H1 (cell line): Measurements from ENCODE around the gene SUMF1. TPM values are rescaled to one million over a fixed set of nuclear protein-coding genes. Genes with fewer than 3 reads are reported as not detected.

Experiments
- CTCF ChIA-PET: fragments of 300-600 bp; sonication (Branson Sonifier 250); formaldehyde crosslinking; loops from one replicate; lab custom pipeline; 2021; ENCODE audit not compliant: partially characterized antibody; lab: Charles Lee
- POLR2A ChIA-PET: fragments of 300-600 bp; sonication (Branson Sonifier 250); formaldehyde crosslinking; loops from one replicate; lab custom pipeline; 2021; ENCODE audit warnings: inconsistent platforms; ENCODE audit not compliant: partially characterized antibody; lab: Charles Lee
- DNase-seq, 2 experiments: peaks; one replicate each; pipeline versions ENCODE4 v3.0.0 to v3.0.0-alpha.2; 2010 to 2022; ENCODE audit warnings: low spot score in 2 of 2, low read depth in 1 of 2, mixed read lengths in 1 of 2
- FAIRE-seq: peaks from 2 replicates; lab custom pipeline; 2011; peaks lifted over from hg19 to GRCh38; lab: Jason Lieb, UNC
- H2AFZ ChIP-seq: 2 replicates; pipeline ENCODE4 v1.8.1; 2012; ENCODE audit warnings: low read length, inconsistent platforms
- H2AK5ac ChIP-seq: 2 replicates; pipeline ENCODE4 v1.6.1; 2013; ENCODE audit warnings: low read depth, low read length
- H2BK120ac ChIP-seq: replicated peaks from 2 replicates; pipeline ENCODE3; 2013; ENCODE audit warnings: low read depth, low read length, inconsistent platforms
- H2BK12ac ChIP-seq: 2 replicates; pipeline ENCODE4 v1.6.1; 2013; ENCODE audit warnings: low read depth, low read length
- H2BK15ac ChIP-seq: 2 replicates; pipeline ENCODE4 v1.6.1; 2013; ENCODE audit warnings: low read length
- H2BK20ac ChIP-seq: 2 replicates; pipeline ENCODE4 v1.6.1; 2013; ENCODE audit warnings: low read length
- H2BK5ac ChIP-seq: 2 replicates; pipeline ENCODE4 v1.6.1; 2013; ENCODE audit warnings: low read depth, low read length
- H3K14ac ChIP-seq: 2 replicates; pipeline ENCODE4 v1.6.1; 2013; ENCODE audit warnings: inconsistent platforms; ENCODE audit not compliant: insufficient read length
- H3K18ac ChIP-seq: 2 replicates; pipeline ENCODE4 v1.6.1; 2013; ENCODE audit warnings: low read length; ENCODE audit errors: extremely low read depth
- H3K23ac ChIP-seq: 2 replicates; pipeline ENCODE4 v1.6.1; 2013; ENCODE audit warnings: inconsistent platforms; ENCODE audit not compliant: insufficient read length
- H3K23me2 ChIP-seq: 2 replicates; pipeline ENCODE4 v1.6.1; 2013; ENCODE audit warnings: low read depth, low read length
- H3K27ac ChIP-seq: 2 replicates; pipeline ENCODE4 v1.6.1; 2011; ENCODE audit warnings: low read depth, low read length, inconsistent platforms
- H3K27me3 ChIP-seq, 4 experiments: replicated peaks in 1 of 4; 1 replicate in 1 of 4; 2 replicates in 3 of 4; pipeline versions ENCODE4 v1.6.1 to v1.8.1; 2011 to 2013; ENCODE audit warnings: low read length in 3 of 4, mild to moderate bottlenecking in 3 of 4, inconsistent platforms in 2 of 4, mixed read lengths in 2 of 4, moderate library complexity in 1 of 4; ENCODE audit not compliant: control insufficient read depth in 3 of 4, insufficient read depth in 3 of 4; ENCODE audit errors: extremely low read depth in 1 of 4
- H3K36me3 ChIP-seq, 4 experiments: 2 replicates each; pipeline versions ENCODE4 v1.6.1 to v1.8.1; 2011 to 2013; ENCODE audit warnings: mild to moderate bottlenecking in 4 of 4, low read length in 3 of 4, moderate library complexity in 2 of 4, control low read depth in 1 of 4, inconsistent platforms in 1 of 4; ENCODE audit not compliant: insufficient read depth in 4 of 4, control insufficient read depth in 2 of 4
- H3K4ac ChIP-seq: replicated peaks from 2 replicates; pipeline ENCODE3; 2013; ENCODE audit warnings: low read length, low read depth, mixed read lengths, inconsistent platforms; ENCODE audit not compliant: insufficient read length
- H3K4me1 ChIP-seq, 4 experiments: replicated peaks in 1 of 4; 1 replicate in 1 of 4; 2 replicates in 3 of 4; pipeline versions ENCODE4 v1.6.1 to v1.8.1; 2011 to 2013; ENCODE audit warnings: low read length in 3 of 4, inconsistent platforms in 2 of 4, mixed read lengths in 1 of 4; ENCODE audit not compliant: insufficient read depth in 4 of 4, control insufficient read depth in 3 of 4
- H3K4me2 ChIP-seq, 2 experiments: 2 replicates each; pipeline versions ENCODE4 v1.6.1 to v1.8.1; 2011 to 2013; ENCODE audit warnings: low read depth in 2 of 2, low read length in 2 of 2, control low read depth in 1 of 2, inconsistent platforms in 1 of 2, mild to moderate bottlenecking in 1 of 2; ENCODE audit not compliant: insufficient read depth in 1 of 2
- H3K4me3 ChIP-seq, 4 experiments: fragments of 200-600, 300-600 bp in 1 of 4; sonication (generic), shearing (Covaris generic), sonication (Bioruptor Twin) in 1 of 4; 2 replicates each; pipeline versions ENCODE4 v1.5.1 to v1.8.1; 2011 to 2016; ENCODE audit warnings: low read length in 4 of 4, low read depth in 3 of 4, control low read depth in 2 of 4, inconsistent platforms in 2 of 4, mild to moderate bottlenecking in 2 of 4, mixed read lengths in 1 of 4, moderate library complexity in 1 of 4; ENCODE audit not compliant: insufficient read depth in 2 of 4; ENCODE audit errors: extremely low read depth in 1 of 4
- H3K56ac ChIP-seq: replicated peaks from 2 replicates; pipeline ENCODE3; 2013; ENCODE audit warnings: low read depth, mild to moderate bottlenecking, mixed read lengths, low read length, inconsistent platforms; ENCODE audit not compliant: insufficient read length
- H3K79me1 ChIP-seq: 2 replicates; pipeline ENCODE4 v1.6.1; 2013; ENCODE audit warnings: low read depth, low read length, control low read depth
- H3K79me2 ChIP-seq, 2 experiments: 2 replicates each; pipeline versions ENCODE4 v1.6.1 to v1.8.1; 2012 to 2013; ENCODE audit warnings: low read length in 2 of 2, mild to moderate bottlenecking in 2 of 2, inconsistent platforms in 1 of 2; ENCODE audit not compliant: insufficient read depth in 2 of 2, control insufficient read depth in 1 of 2
- H3K9ac ChIP-seq, 4 experiments: replicated peaks in 1 of 4; 1 replicate in 1 of 4; 2 replicates in 3 of 4; pipeline versions ENCODE4 v1.6.1 to v1.8.1; 2011 to 2013; ENCODE audit warnings: low read depth in 3 of 4, low read length in 3 of 4, control low read depth in 2 of 4, mild to moderate bottlenecking in 2 of 4, moderate library complexity in 2 of 4, inconsistent platforms in 1 of 4; ENCODE audit errors: extremely low read depth in 1 of 4
- H3K9me3 ChIP-seq, 2 experiments: 2 replicates each; pipeline versions ENCODE4 v1.6.1 to v1.8.1; 2012 to 2013; ENCODE audit warnings: mild to moderate bottlenecking in 2 of 2, moderate library complexity in 2 of 2, control low read depth in 1 of 2, inconsistent platforms in 1 of 2, low read depth in 1 of 2, low read length in 1 of 2, mixed read lengths in 1 of 2; ENCODE audit not compliant: insufficient read depth in 2 of 2
- H4K20me1 ChIP-seq, 2 experiments: replicated peaks in 1 of 2; 2 replicates each; pipeline versions ENCODE3 to v1.8.1; 2011 to 2013; ENCODE audit warnings: inconsistent platforms in 2 of 2, low read length in 2 of 2, mild to moderate bottlenecking in 1 of 2; ENCODE audit not compliant: insufficient read depth in 2 of 2, control insufficient read depth in 1 of 2
- H4K5ac ChIP-seq: 2 replicates; pipeline ENCODE4 v1.6.1; 2013; ENCODE audit warnings: low read length, low read depth, mixed read lengths, inconsistent platforms; ENCODE audit not compliant: insufficient read length
- H4K8ac ChIP-seq: 2 replicates; pipeline ENCODE4 v1.8.0; 2013; ENCODE audit warnings: mild to moderate bottlenecking, moderate library complexity, low read length, inconsistent platforms; ENCODE audit not compliant: insufficient read depth; ENCODE audit errors: extremely low read depth
- H4K91ac ChIP-seq: replicated peaks from 2 replicates; pipeline ENCODE3; 2013; ENCODE audit warnings: low read length, mixed read lengths, inconsistent platforms; ENCODE audit not compliant: insufficient read length
- BACH1 ChIP-seq: IDR thresholded peaks from 2 replicates; pipeline ENCODE4 v1.6.1; 2012; ENCODE audit warnings: low read length, improper control_type of control experiment
- BRCA1 ChIP-seq: IDR thresholded peaks from 2 replicates; pipeline ENCODE4 v1.6.1; 2012; ENCODE audit warnings: low read depth, low read length, improper control_type of control experiment
- EP300 ChIP-seq, 2 experiments: IDR thresholded peaks; 1 replicate in 1 of 2; 2 replicates in 1 of 2; pipeline ENCODE4 v1.6.1; 2011 to 2012; ENCODE audit warnings: low read depth in 2 of 2, low read length in 2 of 2, mild to moderate bottlenecking in 2 of 2, borderline replicate concordance in 1 of 2, inconsistent platforms in 1 of 2, moderate library complexity in 1 of 2
- GABPA ChIP-seq: IDR thresholded peaks from 2 replicates; pipeline ENCODE4 v1.6.1; 2011; ENCODE audit warnings: mild to moderate bottlenecking, low read length, moderate library complexity, borderline replicate concordance; ENCODE audit not compliant: insufficient read depth
- HDAC6 ChIP-seq: IDR thresholded peaks from one replicate; pipeline ENCODE4 v1.7.1; 2012; ENCODE audit warnings: low read depth, mild to moderate bottlenecking, inconsistent platforms, low read length, moderate library complexity
- POU5F1 ChIP-seq: IDR thresholded peaks from 2 replicates; pipeline ENCODE4 v1.6.1; 2011; ENCODE audit warnings: low read depth, mild to moderate bottlenecking, low read length, moderate library complexity
- RBBP5 ChIP-seq: IDR thresholded peaks from 2 replicates; pipeline ENCODE4 v1.7.1; 2012; ENCODE audit warnings: low read depth, mild to moderate bottlenecking, inconsistent platforms, low read length, moderate library complexity, borderline replicate concordance
- SAP30 ChIP-seq: fragments of 300-600 bp; sonication (generic); IDR thresholded peaks from 2 replicates; pipeline ENCODE4 v1.7.1; 2012; ENCODE audit warnings: low read length, moderate library complexity, mild to moderate bottlenecking, inconsistent platforms; ENCODE audit not compliant: insufficient read depth, insufficient replicate concordance
- SIN3A ChIP-seq, 2 experiments: IDR thresholded peaks in 1 of 2; conservative IDR thresholded peaks in 1 of 2; 2 replicates each; pipeline ENCODE4 v1.6.1; 2011 to 2012; ENCODE audit warnings: low read length in 2 of 2, improper control_type of control experiment in 1 of 2, low read depth in 1 of 2, mild to moderate bottlenecking in 1 of 2
- TBP ChIP-seq: IDR thresholded peaks from 2 replicates; pipeline ENCODE4 v1.6.1; 2011; ENCODE audit warnings: low read depth, low read length, improper control_type of control experiment
- WGBS, 2 experiments: shearing (Covaris generic) in 1 of 2; methylation state at CpG; one replicate each; pipeline versions ENCODE4 v1.1.6 to v1.1.7; 2013 to 2015; ENCODE audit warnings: low lambda C conversion rate in 2 of 2, mixed read lengths in 2 of 2, inconsistent platforms in 1 of 2, low coverage in 1 of 2, missing lambda C conversion rate in 1 of 2; ENCODE audit not compliant: insufficient replicate concordance in 2 of 2, insufficient coverage in 1 of 2, insufficient read length in 1 of 2; ENCODE audit errors: extremely low coverage in 1 of 2, missing lambda C conversion rate in 1 of 2; 5-methylcytosine and 5-hydroxymethylcytosine counted together
- polyA plus RNA-seq, 7 experiments: library from polyadenylated mRNA; depleted of rRNA in 3 of 7; stranded (reverse) in 5 of 7; unstranded in 2 of 7; fragments of >200 nt in 5 of 7; fragments of 200-250 nt in 2 of 7; gene quantifications; 1 replicate in 5 of 7; 2 replicates in 1 of 7; 4 replicates in 1 of 7; pipeline versions ENCODE4 v1.2.1 to v1.2.3, GENCODE V29; 2011 to 2013; ENCODE audit warnings: missing spikeins in 2 of 7, mixed read lengths in 2 of 7
- total RNA-seq: library from RNA; stranded (reverse); fragmentation: NEBNext Ultra II Directional; extraction: Animal tissue kit (Norgen Biotek cat#: 25700); gene quantifications from 2 replicates; pipeline ENCODE4 v1.2.1, GENCODE V29; 2021

Gene SUMF1
- total and polyA plus RNA-seq, 2 of the 8 experiments (the other 6 are each of a cell fraction or from before 2014, with no cell fraction given) = 12.5 to 15.0 TPM

- WGBS, 2 experiments = 84% methylated on average over 2 of the region's 2 CpGs; no CpG with 5 or more reads in 1 of the 2 experiments
- CTCF ChIA-PET = interaction anchor here (0.7 to 3.2 kb wide), 2 partner anchors 12 to 242 kb away, joined by 3 to 21 read pairs; no protein-coding TSS in a partner anchor
Observed at GRCh38 chr3:4362523-4362922, 104.5 kb downstream of the SUMF1 start.

More at GRCh38 chr3:4362523-4362922, 104.5 kb downstream of the SUMF1 start:
- no peak overlapping the region for H4K8ac ChIP-seq
- H2AFZ ChIP-seq = no peak overlapping the region
- FAIRE-seq (no peak), DNase-seq (no peak)
- no peak overlapping the region for H4K91ac ChIP-seq
- no peak overlapping the region for H2BK5ac ChIP-seq
- H3K4ac ChIP-seq = no peak overlapping the region
- POLR2A ChIA-PET = no interaction called here
- no peak overlapping the region for H3K9ac ChIP-seq
- no peak overlapping the region for H3K14ac ChIP-seq
- no peaks in the 10 kb centered on the region for H3K36me3 ChIP-seq
- H3K4me1 ChIP-seq = no peaks in the 10 kb centered on the region
- H3K27me3 ChIP-seq = no peaks in the 10 kb centered on the region
- no peak overlapping the region for H3K18ac ChIP-seq
- H3K79me1 ChIP-seq = no peaks in the 10 kb centered on the region
- H2BK15ac ChIP-seq = no peak overlapping the region
- TF ChIP-seq BRCA1 (no peak), SAP30 (no peak), HDAC6 (no peak), BACH1 (no peak), GABPA (no peak), SIN3A (conservative IDR thresholded peaks at IDR 0.05 in 1 of 2, IDR thresholded peaks at IDR 0.05 in 1 of 2; ENCODE audit: low read depth in 1 of 2, low read length in 2 of 2) (no peak), RBBP5 (no peak), POU5F1 (no peak), TBP (no peak), EP300 (IDR thresholded peaks at IDR 0.05; ENCODE audit: borderline replicate concordance in 1 of 2, low read depth in 2 of 2, low read length in 2 of 2) (no peak)
- H3K27ac ChIP-seq = no peak overlapping the region
- H3K9me3 ChIP-seq = no peaks in the 10 kb centered on the region
- H4K20me1 ChIP-seq = no peaks in the 10 kb centered on the region
- H3K23me2 ChIP-seq = no peaks in the 10 kb centered on the region
- no peak overlapping the region for H2BK120ac ChIP-seq
- H2AK5ac ChIP-seq = no peak overlapping the region
- no peak overlapping the region for H3K4me3 ChIP-seq
- no peak overlapping the region for H2BK12ac ChIP-seq
- H3K79me2 ChIP-seq = no peaks in the 10 kb centered on the region
- no peak overlapping the region for H3K23ac ChIP-seq
- H3K56ac ChIP-seq = no peak overlapping the region
- no peak overlapping the region for H4K5ac ChIP-seq
- H3K4me2 ChIP-seq = no peak overlapping the region
- no peak overlapping the region for H2BK20ac ChIP-seq
